Measurements from ENCODE around the gene CHMP4B. TPM values are rescaled to one million over a fixed set of nuclear protein-coding genes. Genes with fewer than 3 reads are reported as not detected.

The CHMP4B gene
- total and polyA plus RNA-seq, 2 donors: 39.9 to 130 TPM

DNA sequence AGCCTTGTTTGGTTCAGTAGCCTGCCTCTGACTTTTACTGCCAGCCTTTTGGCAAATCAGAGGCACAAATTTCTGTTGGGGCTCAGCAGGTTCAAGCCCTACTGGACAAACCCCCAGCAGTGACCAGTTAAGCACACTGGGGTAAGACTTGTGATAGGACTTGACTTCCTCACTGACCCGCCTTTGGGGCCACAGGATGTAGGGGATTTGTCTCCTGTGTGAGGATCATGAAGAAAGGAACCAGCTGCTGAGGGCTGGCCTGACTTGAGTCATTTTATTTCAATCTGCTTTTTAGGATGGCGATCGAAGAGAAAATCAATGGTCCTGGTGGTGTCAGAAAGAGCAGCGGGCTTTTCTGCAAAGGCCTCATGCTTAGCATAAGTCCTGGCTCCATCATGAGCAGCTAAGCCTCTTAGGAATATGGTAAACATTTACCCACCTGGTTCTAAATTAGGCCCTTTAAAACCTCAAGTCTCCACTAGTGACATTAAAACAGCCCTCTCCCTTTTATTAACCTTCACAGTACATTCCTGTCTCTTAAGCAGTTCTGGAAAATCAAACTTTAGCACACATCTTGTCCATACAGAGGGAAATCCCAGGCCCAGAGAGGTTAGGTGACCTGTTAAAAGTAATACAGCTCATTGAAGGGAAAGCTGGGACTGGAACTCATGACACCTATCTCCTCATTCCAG lies 16.6 kb downstream of the CHMP4B start:
- Histone ChIP-seq H3K27me3 (ENCODE audit: control insufficient read depth in 2 of 2, insufficient read depth in 1 of 2, low read length in 1 of 2) (no peaks in the 10 kb centered on the region), H3K4me3 (ENCODE audit: low read length in 2 of 2) (no peak overlapping the region), H3K9me3 (ENCODE audit: control insufficient read depth in 2 of 2, insufficient read depth in 1 of 2, low read length in 1 of 2) (no peaks in the 10 kb centered on the region), H3K4me1 (ENCODE audit: control insufficient read depth in 2 of 2, insufficient read depth in 2 of 2, low read length in 2 of 2) (peaks cover 55 to 60% of the 10 kb centered on the region in 2 donors), H3K27ac (ENCODE audit: low read depth in 1 of 2, low read length in 1 of 2) (peak overlapping the region; percentile 20 to 89), H3K36me3 (ENCODE audit: control insufficient read depth in 2 of 2, insufficient read depth in 2 of 2, low read length in 1 of 2) (peaks cover 9 to 11% of the 10 kb centered on the region in 2 donors)
- 89% methylated on average over 4 of the region's 4 CpGs for WGBS
- DNase-seq (ENCODE audit: low read depth in 6 of 9, low spot score in 9 of 9): no peak

- Histone ChIP-seq H3K4me3 (ENCODE audit: low read length in 2 of 2) (no peak overlapping the region), H3K36me3 (ENCODE audit: control insufficient read depth in 2 of 2, insufficient read depth in 2 of 2, low read length in 1 of 2) (peaks cover 8 to 14% of the 10 kb centered on the region in 2 donors), H3K27me3 (ENCODE audit: control insufficient read depth in 2 of 2, insufficient read depth in 1 of 2, low read length in 1 of 2) (no peaks in the 10 kb centered on the region), H3K27ac (ENCODE audit: low read depth in 1 of 2, low read length in 1 of 2) (peak overlapping the region; percentile 66 to 89), H3K9me3 (ENCODE audit: control insufficient read depth in 2 of 2, insufficient read depth in 1 of 2, low read length in 1 of 2) (no peaks in the 10 kb centered on the region), H3K4me1 (ENCODE audit: control insufficient read depth in 2 of 2, insufficient read depth in 2 of 2, low read length in 2 of 2) (peaks cover 57 to 60% of the 10 kb centered on the region in 2 donors)
- peak in 3 of 9 donors; percentile 37 to 69 (median 39) for DNase-seq (ENCODE audit: low read depth in 6 of 9, low spot score in 9 of 9)
- WGBS: 11% methylated on average over 9 of the region's 9 CpGs
These were observed 17.2 kb downstream of the CHMP4B start for GRCh38 chr20:33828326-33828844.

- no peaks in the 10 kb centered on the region for H3K9me3 ChIP-seq (ENCODE audit: control insufficient read depth in 2 of 2, insufficient read depth in 1 of 2, low read length in 1 of 2)
- WGBS: 90% methylated on average over 3 of the region's 3 CpGs
- peaks cover 8 to 14% of the 10 kb centered on the region in 2 donors for H3K36me3 ChIP-seq (ENCODE audit: control insufficient read depth in 2 of 2, insufficient read depth in 2 of 2, low read length in 1 of 2)
- H3K27ac ChIP-seq (ENCODE audit: low read depth in 1 of 2, low read length in 1 of 2): peak overlapping the region; percentile 66 to 89
- no peak overlapping the region for H3K4me3 ChIP-seq (ENCODE audit: low read length in 2 of 2)
- no peak for DNase-seq (ENCODE audit: low read depth in 6 of 9, low spot score in 9 of 9)
- H3K27me3 ChIP-seq (ENCODE audit: control insufficient read depth in 2 of 2, insufficient read depth in 1 of 2, low read length in 1 of 2): no peaks in the 10 kb centered on the region
- H3K4me1 ChIP-seq (ENCODE audit: control insufficient read depth in 2 of 2, insufficient read depth in 2 of 2, low read length in 2 of 2): peaks cover 55 to 59% of the 10 kb centered on the region in 2 donors
These were observed 17.9 kb downstream of the CHMP4B start for GRCh38 chr20:33828967-33829560.

DNA sequence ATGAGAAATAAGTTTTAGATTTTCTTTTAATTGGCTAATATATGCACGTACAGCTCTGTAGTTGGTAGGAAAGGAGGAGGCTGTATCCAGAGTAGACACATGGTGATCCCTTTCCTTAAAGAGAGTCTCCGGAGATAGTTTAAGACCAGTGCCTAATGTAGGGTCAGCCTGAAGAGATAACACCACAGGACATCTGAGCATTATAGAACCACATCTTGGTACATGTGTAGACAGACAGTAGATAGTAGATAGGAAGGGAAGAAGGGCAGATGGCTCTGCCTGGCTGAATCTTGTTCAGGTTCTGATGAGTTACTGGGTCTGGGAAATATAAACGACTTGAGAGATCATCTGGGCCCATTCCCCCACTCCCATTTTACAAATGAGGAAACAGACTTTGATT lies 18.5 kb downstream of the CHMP4B start:
- peak overlapping the region in 1 of 2 donors; percentile 89 for H3K27ac ChIP-seq (ENCODE audit: low read depth in 1 of 2, low read length in 1 of 2)
- peaks cover 51 to 53% of the 10 kb centered on the region in 2 donors for H3K4me1 ChIP-seq (ENCODE audit: control insufficient read depth in 2 of 2, insufficient read depth in 2 of 2, low read length in 2 of 2)
- no peaks in the 10 kb centered on the region for H3K27me3 ChIP-seq (ENCODE audit: control insufficient read depth in 2 of 2, insufficient read depth in 1 of 2, low read length in 1 of 2)
- H3K9me3 ChIP-seq (ENCODE audit: control insufficient read depth in 2 of 2, insufficient read depth in 1 of 2, low read length in 1 of 2): no peaks in the 10 kb centered on the region
- 85% methylated on average over 3 of the region's 3 CpGs for WGBS
- no peak overlapping the region for H3K4me3 ChIP-seq (ENCODE audit: low read length in 2 of 2)
- peaks cover 8 to 14% of the 10 kb centered on the region in 2 donors for H3K36me3 ChIP-seq (ENCODE audit: control insufficient read depth in 2 of 2, insufficient read depth in 2 of 2, low read length in 1 of 2)
- DNase-seq (ENCODE audit: low read depth in 6 of 9, low spot score in 9 of 9): no peak

GRCh38 chr20:33830371-33830770 lies 19.2 kb downstream of the CHMP4B start:
- Histone ChIP-seq H3K27me3 (ENCODE audit: control insufficient read depth in 2 of 2, insufficient read depth in 1 of 2, low read length in 1 of 2) (no peaks in the 10 kb centered on the region), H3K27ac (ENCODE audit: low read depth in 1 of 2, low read length in 1 of 2) (peak overlapping the region in 1 of 2 donors; percentile 23), H3K36me3 (ENCODE audit: control insufficient read depth in 2 of 2, insufficient read depth in 2 of 2, low read length in 1 of 2) (peaks cover 9 to 14% of the 10 kb centered on the region in 2 donors), H3K4me1 (ENCODE audit: control insufficient read depth in 2 of 2, insufficient read depth in 2 of 2, low read length in 2 of 2) (peaks cover 48 to 50% of the 10 kb centered on the region in 2 donors), H3K9me3 (ENCODE audit: control insufficient read depth in 2 of 2, insufficient read depth in 1 of 2, low read length in 1 of 2) (no peaks in the 10 kb centered on the region), H3K4me3 (ENCODE audit: low read length in 2 of 2) (no peak overlapping the region)
- WGBS: 92% methylated on average over 4 of the region's 4 CpGs
- DNase-seq (ENCODE audit: low read depth in 6 of 9, low spot score in 9 of 9): no peak

GRCh38 chr20:33832103-33832804 lies 21.1 kb downstream of the CHMP4B start:
- peaks cover 35 to 43% of the 10 kb centered on the region in 2 donors for H3K4me1 ChIP-seq (ENCODE audit: control insufficient read depth in 2 of 2, insufficient read depth in 2 of 2, low read length in 2 of 2)
- peak overlapping the region in 1 of 2 donors; percentile 15 for H3K27ac ChIP-seq (ENCODE audit: low read depth in 1 of 2, low read length in 1 of 2)

GRCh38 chr20:33833333-33833732 lies 22.2 kb downstream of the CHMP4B start:
- H3K27me3 ChIP-seq (ENCODE audit: control insufficient read depth in 2 of 2, insufficient read depth in 1 of 2, low read length in 1 of 2): no peaks in the 10 kb centered on the region
- H3K4me1 ChIP-seq (ENCODE audit: control insufficient read depth in 2 of 2, insufficient read depth in 2 of 2, low read length in 2 of 2): peaks cover 36 to 43% of the 10 kb centered on the region in 2 donors
- peaks cover 9 to 14% of the 10 kb centered on the region in 2 donors for H3K36me3 ChIP-seq (ENCODE audit: control insufficient read depth in 2 of 2, insufficient read depth in 2 of 2, low read length in 1 of 2)
- H3K9me3 ChIP-seq (ENCODE audit: control insufficient read depth in 2 of 2, insufficient read depth in 1 of 2, low read length in 1 of 2): no peaks in the 10 kb centered on the region
- DNase-seq (ENCODE audit: low read depth in 6 of 9, low spot score in 9 of 9): no peak
- WGBS: 94% methylated on average over 1 of the region's 1 CpG
- H3K4me3 ChIP-seq (ENCODE audit: low read length in 2 of 2): no peak overlapping the region
- no peak overlapping the region for H3K27ac ChIP-seq (ENCODE audit: low read depth in 1 of 2, low read length in 1 of 2)

More at GRCh38 chr20:33832103-33832804, 21.1 kb downstream of the CHMP4B start:
- 92% methylated on average over 11 of the region's 11 CpGs for WGBS
- Histone ChIP-seq H3K4me3 (ENCODE audit: low read length in 2 of 2) (no peak overlapping the region), H3K36me3 (ENCODE audit: control insufficient read depth in 2 of 2, insufficient read depth in 2 of 2, low read length in 1 of 2) (peaks cover 9 to 14% of the 10 kb centered on the region in 2 donors), H3K9me3 (ENCODE audit: control insufficient read depth in 2 of 2, insufficient read depth in 1 of 2, low read length in 1 of 2) (no peaks in the 10 kb centered on the region), H3K27me3 (ENCODE audit: control insufficient read depth in 2 of 2, insufficient read depth in 1 of 2, low read length in 1 of 2) (no peaks in the 10 kb centered on the region)
- no peak for DNase-seq (ENCODE audit: low read depth in 6 of 9, low spot score in 9 of 9)

- Histone ChIP-seq H3K27ac (ENCODE audit: low read depth in 1 of 2, low read length in 1 of 2) (no peak overlapping the region), H3K4me3 (ENCODE audit: low read length in 2 of 2) (no peak overlapping the region), H3K36me3 (ENCODE audit: control insufficient read depth in 2 of 2, insufficient read depth in 2 of 2, low read length in 1 of 2) (peaks cover 9 to 14% of the 10 kb centered on the region in 2 donors), H3K4me1 (ENCODE audit: control insufficient read depth in 2 of 2, insufficient read depth in 2 of 2, low read length in 2 of 2) (peaks cover 39 to 46% of the 10 kb centered on the region in 2 donors), H3K27me3 (ENCODE audit: control insufficient read depth in 2 of 2, insufficient read depth in 1 of 2, low read length in 1 of 2) (no peaks in the 10 kb centered on the region), H3K9me3 (ENCODE audit: control insufficient read depth in 2 of 2, insufficient read depth in 1 of 2, low read length in 1 of 2) (no peaks in the 10 kb centered on the region)
- WGBS: 96% methylated on average over 9 of the region's 9 CpGs
- DNase-seq (ENCODE audit: low read depth in 6 of 9, low spot score in 9 of 9): no peak
These were observed 24.5 kb downstream of the CHMP4B start for GRCh38 chr20:33835615-33836172.
